IPS DF 19.7 (cell line): ENCODE measurements around the gene PIP5K1C.

ENCODE experiments used
- DNase-seq: peaks from one replicate; pipeline ENCODE4 v3.0.0-alpha.2; 2013; ENCODE audit warnings: low read depth, low spot score

Gene PIP5K1C

GRCh38 chr19:3721887-3722442 is 21.7 kb upstream of the PIP5K1C start:
- no peak for DNase-seq

DNA sequence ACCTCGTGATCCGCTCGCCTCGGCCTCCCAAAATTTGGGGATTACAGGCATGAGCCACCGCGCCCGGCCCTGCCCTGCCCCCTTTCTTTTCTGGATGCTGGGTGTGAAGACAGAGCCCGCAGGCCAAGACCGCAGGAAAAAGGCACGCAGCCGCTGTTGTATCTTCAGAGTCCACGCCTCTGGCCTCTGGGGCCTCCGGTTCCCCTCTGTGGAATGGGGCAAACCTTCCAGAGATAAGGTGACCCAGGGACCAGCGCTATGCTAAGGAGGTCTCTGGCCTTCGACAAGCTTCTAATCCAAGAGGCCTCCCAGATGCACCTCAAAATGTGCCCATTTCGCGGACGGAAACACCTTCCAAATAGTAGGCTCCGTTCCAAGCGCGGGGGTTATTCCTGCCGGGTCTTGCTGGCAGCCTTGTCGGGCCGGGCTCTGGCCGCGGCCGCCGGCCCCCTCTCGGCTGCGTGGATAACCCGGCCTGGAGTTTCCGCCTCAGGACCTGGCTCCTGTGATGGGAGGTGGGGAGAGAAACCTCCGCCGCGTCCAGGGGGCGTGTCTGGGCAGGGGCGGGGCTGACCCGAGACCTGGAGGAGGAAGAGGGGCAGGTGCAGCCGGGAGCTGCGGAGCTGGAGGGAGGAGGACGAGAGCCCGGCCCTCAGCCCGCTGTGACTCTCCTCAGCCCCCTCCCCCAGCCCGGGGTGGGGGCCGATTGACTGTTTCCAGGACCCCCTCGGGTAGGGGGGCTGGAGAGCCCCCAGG is 21.0 kb upstream of the PIP5K1C start:
- no peak for DNase-seq

DNA sequence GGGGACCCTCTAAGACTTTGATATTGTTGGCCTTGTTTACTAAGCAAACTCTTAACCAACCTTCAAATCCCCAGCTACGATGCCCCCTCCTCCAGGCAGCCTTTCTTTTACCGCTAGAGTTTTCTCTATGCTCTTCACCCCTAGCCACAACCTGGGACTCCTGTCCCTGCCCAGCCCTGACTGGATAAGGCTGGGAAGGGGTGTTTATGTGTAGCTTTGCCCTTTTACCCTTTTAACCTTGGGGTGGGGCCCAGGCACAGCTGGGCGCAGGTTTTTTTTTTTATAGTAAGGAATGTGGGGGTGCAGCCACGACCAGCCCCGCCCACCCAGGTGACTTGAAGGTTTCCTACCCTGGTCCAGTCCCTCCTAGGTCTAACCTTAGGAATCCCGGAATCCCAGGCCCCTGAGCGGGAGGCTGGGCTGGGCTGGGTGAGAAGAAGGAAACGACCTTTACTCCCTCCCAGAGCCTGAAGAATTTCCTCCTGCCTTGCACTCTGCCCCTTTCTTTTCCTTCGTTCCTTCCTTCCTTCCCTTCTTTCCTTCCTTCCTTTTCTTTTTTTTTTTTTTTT is 20.2 kb upstream of the PIP5K1C start:
- no peak for DNase-seq

DNA sequence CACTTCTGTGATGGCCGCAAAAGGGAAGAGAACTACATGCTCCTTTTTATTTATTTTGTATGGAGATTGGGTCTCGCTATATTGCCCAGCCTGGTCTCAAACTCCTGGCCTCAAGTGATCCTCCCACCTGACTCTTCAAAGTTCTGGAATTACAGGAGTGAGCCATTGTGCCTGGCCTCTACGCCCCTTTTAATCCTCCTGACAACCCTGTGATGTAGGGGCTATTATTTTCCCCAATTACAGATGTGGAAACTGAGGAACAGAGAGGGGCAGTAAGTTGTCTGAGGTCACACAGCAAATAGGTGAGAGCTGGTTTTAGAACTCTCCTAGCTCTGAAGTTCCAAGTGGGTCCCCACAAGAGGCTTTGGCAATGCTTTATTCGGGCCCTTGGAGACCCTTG is 19.6 kb upstream of the PIP5K1C start:
- no peak for DNase-seq

DNA sequence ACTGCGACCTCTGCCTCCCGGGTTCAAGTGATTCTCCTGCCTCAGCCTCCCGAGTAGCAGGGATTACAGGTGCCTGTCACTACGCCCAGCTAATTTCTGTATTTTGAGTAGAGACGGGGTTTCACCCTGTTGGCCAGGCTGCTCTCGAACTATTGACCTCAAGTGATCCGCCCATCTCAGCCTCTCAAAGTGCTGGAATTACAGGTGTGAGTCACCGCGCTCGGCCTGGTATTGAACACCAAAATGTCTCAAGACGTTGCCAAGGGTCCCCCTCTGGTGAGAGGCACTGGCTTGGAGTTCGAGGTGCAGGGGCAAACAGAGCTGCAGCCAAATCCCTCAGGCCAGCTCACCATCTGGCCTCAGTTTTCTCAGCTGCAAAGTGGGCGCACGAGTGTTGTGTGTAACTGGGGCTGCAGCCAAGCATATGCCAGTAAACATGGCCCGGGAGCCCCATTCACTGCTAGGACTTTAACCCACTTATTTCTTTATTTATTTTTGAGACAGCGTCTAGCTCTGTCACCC is 15.9 kb upstream of the PIP5K1C start:
- no peak for DNase-seq

GRCh38 chr19:3712663-3713611 is 12.7 kb upstream of the PIP5K1C start:
- no peak for DNase-seq

GRCh38 chr19:3710265-3710812 is 10.1 kb upstream of the PIP5K1C start:
- DNase-seq: no peak

- DNase-seq: no peak
Measured at GRCh38 chr19:3708207-3708931, 8.1 kb upstream of the PIP5K1C start, which contains the start of gene TJP3. TJP3 (plus strand) TSS chr19:3708384; CDS start chr19:3728433, 20,049 bp downstream.

GRCh38 chr19:3707868-3708206 is 7.6 kb upstream of the PIP5K1C start:
- no peak for DNase-seq

DNA sequence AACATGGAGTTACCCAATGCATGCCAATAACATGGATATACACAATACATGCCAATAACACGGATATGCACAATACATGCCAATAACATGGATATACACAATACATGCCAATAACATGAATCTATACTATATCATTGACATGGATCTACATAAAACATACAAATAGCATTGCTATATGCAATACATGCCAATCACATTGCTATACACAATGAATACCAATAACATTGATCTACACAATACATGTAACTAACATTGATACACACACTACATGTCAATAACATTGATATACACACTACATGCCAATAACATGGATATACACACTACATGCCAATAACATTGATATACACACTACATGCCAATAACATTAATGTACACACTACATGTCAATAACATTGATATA is 932 bp upstream of the PIP5K1C start:
- DNase-seq: no peak

GRCh38 chr19:3699741-3700241 is 477 bp downstream of the PIP5K1C start:
- no peak for DNase-seq

GRCh38 chr19:3698974-3699740 is 1.1 kb downstream of the PIP5K1C start:
- DNase-seq: no peak

GRCh38 chr19:3698386-3698950 is 1.8 kb downstream of the PIP5K1C start:
- no peak for DNase-seq

DNA sequence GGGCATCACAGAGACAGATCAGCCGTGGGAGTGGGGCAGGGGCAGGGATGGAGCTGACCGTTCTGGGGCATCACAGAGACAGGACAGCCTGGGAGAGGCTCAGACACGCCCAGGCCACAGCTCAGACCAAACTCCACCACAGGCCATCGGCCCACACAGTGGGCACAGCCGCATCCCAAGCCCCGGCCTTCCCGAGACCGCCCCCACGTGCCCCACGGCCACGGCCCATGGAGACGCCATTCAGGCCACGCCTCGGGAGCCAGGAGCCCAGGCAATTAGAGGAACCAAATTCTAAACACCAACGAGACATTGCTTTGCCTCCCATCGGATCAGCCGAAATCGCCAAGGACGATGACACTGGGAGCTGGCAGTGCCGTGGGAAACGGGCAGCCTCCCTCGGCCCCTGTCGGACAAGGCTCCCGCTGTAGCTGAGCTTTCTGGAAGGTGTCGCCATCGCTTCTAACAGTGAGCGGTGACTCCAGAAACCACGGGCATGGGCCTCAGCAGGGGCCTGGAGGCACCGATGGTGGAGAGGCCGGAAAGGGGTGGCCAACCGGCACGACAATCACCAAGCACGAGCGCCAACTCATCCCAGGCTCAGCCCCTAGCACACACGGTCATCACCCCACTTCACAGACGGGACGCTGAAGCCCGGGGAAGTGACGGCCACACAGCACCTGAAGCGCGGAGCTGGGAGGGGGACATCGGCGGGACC is 2.4 kb downstream of the PIP5K1C start:
- no peak for DNase-seq

- no peak for DNase-seq
Measured at GRCh38 chr19:3697094-3697493, 3.2 kb downstream of the PIP5K1C start.

- no peak for DNase-seq
Measured at GRCh38 chr19:3696660-3696995, 3.6 kb downstream of the PIP5K1C start.

DNA sequence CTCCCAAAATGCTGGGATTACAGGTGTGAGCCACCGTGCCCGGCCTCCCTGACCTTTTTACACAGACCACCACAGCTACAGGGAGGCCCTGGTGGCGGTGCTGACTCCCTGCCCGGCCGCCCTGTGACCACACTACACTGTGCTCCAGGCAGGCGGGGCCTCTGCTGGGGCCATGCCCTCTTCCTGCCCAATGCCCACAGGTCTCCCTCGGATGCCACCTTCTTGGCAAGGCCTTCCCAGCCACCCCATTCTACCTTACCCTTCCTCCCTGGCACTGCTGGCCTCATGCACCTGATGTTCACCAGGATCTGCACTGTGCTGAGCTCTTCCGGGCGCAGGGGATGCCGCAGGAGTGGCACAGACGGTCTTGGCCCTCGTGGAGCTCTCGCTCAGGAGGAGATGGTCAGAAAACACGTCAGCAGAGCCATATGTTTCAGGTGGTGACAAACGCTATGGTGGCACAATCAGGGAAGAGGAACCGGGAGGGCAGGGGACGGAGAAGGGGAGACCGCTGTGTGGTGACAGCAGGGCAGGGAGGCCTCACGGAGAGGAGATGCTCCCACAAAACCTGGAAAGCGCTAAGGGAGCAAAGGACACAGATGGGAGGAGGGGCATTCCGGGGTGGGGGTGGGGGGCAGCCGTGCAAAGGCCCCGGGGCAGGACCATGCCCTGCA is 4.1 kb downstream of the PIP5K1C start:
- DNase-seq: no peak

DNA sequence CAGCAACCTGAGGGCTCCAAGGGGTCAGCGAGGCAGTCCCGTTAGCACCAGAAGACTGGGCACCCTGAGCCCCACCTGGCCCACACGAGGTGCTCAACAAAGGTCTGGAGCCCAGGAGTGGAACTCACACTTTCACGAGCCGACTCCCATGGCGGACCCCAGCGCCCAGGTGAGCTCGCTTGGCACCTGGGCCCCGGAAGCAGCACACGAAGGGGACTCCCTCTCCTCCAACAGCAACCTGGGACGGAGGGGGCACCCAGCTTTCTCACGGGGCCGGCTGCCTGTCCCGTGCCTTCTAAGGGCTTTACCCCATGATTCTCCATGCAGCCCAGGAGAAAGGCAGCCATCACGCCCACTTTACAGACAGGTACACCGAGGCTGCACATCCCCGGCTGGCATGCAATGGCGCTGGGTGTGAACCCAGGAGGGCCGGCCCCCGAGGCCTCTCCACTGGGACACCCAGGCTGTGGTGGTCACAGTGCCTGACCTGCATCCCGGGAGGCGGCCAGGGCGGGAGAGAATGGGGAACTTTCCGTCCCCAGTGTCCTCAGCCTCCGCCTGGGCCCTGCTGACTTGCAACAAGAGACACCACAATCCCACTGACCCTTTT is 5.0 kb downstream of the PIP5K1C start:
- no peak for DNase-seq
